ENCODE results near the gene GPC4.

Gene GPC4

GRCh38 chrX:133258481-133258880, 156.8 kb downstream of the GPC4 start:
- Histone ChIP-seq H3K4me1 (ENCODE audit: control insufficient read depth in 1 of 2, insufficient read depth in 2 of 2, low read length in 2 of 2) (no peaks in the 10 kb centered on the region), H3K9me3 (ENCODE audit: control insufficient read depth in 1 of 2, low read length in 2 of 2) (no peaks in the 10 kb centered on the region), H3K27me3 (ENCODE audit: low read depth, low read length) (no peaks in the 10 kb centered on the region), H3K27ac (ENCODE audit: low read length) (no peak overlapping the region), H3K36me3 (ENCODE audit: control insufficient read depth in 1 of 2, insufficient read depth in 2 of 2, low read length in 2 of 2) (no peaks in the 10 kb centered on the region), H3K4me3 (ENCODE audit: low read depth in 1 of 2, low read length in 2 of 2) (no peak overlapping the region)

GRCh38 chrX:133254666-133255065, 160.6 kb downstream of the GPC4 start:
- Histone ChIP-seq H3K27ac (ENCODE audit: low read length) (no peak overlapping the region), H3K4me3 (ENCODE audit: low read depth in 1 of 2, low read length in 2 of 2) (no peak overlapping the region), H3K27me3 (ENCODE audit: low read depth, low read length) (no peaks in the 10 kb centered on the region), H3K36me3 (ENCODE audit: control insufficient read depth in 1 of 2, insufficient read depth in 2 of 2, low read length in 2 of 2) (no peaks in the 10 kb centered on the region), H3K4me1 (ENCODE audit: control insufficient read depth in 1 of 2, insufficient read depth in 2 of 2, low read length in 2 of 2) (peaks cover 0 to 4% of the 10 kb centered on the region in 2 donors), H3K9me3 (ENCODE audit: control insufficient read depth in 1 of 2, low read length in 2 of 2) (no peaks in the 10 kb centered on the region)

- H3K27me3 ChIP-seq (ENCODE audit: low read depth, low read length), result no peaks in the 10 kb centered on the region
- peak overlapping the region; percentile 39 for H3K27ac ChIP-seq (ENCODE audit: low read length)
- peaks cover 0 to 6% of the 10 kb centered on the region in 2 donors for H3K4me1 ChIP-seq (ENCODE audit: control insufficient read depth in 1 of 2, insufficient read depth in 2 of 2, low read length in 2 of 2)
Observed at GRCh38 chrX:133251204-133251603, 164.1 kb downstream of the GPC4 start.

GRCh38 chrX:133250184-133251100, 164.8 kb downstream of the GPC4 start:
- Histone ChIP-seq H3K4me1 (ENCODE audit: control insufficient read depth in 1 of 2, insufficient read depth in 2 of 2, low read length in 2 of 2) (peaks cover 0 to 6% of the 10 kb centered on the region in 2 donors), H3K27me3 (ENCODE audit: low read depth, low read length) (no peaks in the 10 kb centered on the region), H3K36me3 (ENCODE audit: control insufficient read depth in 1 of 2, insufficient read depth in 2 of 2, low read length in 2 of 2) (no peaks in the 10 kb centered on the region), H3K4me3 (ENCODE audit: low read depth in 1 of 2, low read length in 2 of 2) (no peak overlapping the region), H3K27ac (ENCODE audit: low read length) (peak overlapping the region; percentile 39), H3K9me3 (ENCODE audit: control insufficient read depth in 1 of 2, low read length in 2 of 2) (peaks cover 0 to 4% of the 10 kb centered on the region in 2 donors)

More at GRCh38 chrX:133251204-133251603, 164.1 kb downstream of the GPC4 start:
- H3K9me3 ChIP-seq (ENCODE audit: control insufficient read depth in 1 of 2, low read length in 2 of 2), result peaks cover 0 to 2% of the 10 kb centered on the region in 2 donors
- no peak overlapping the region for H3K4me3 ChIP-seq (ENCODE audit: low read depth in 1 of 2, low read length in 2 of 2)
- H3K36me3 ChIP-seq (ENCODE audit: control insufficient read depth in 1 of 2, insufficient read depth in 2 of 2, low read length in 2 of 2), result no peaks in the 10 kb centered on the region
